Neuron (in vitro differentiated cells): ENCODE measurements around the gene MAN1A2.
"Not testable (repeated sequence)": the region's sequence is repeated elsewhere in the genome, so short reads cannot be mapped to it uniquely, and the experiment has no call there.

Experiments used
- H2AFZ ChIP-seq: one replicate; pipeline ENCODE4 v1.6.1; 2013; ENCODE audit warnings: low read depth, mild to moderate bottlenecking, inconsistent platforms, low read length, moderate library complexity
- H3K27me3 ChIP-seq: one replicate; pipeline ENCODE4 v1.6.1; 2013; ENCODE audit warnings: low read length; ENCODE audit not compliant: insufficient read depth
- H3K36me3 ChIP-seq: one replicate; pipeline ENCODE4 v1.6.1; 2013; ENCODE audit warnings: low read length; ENCODE audit not compliant: insufficient read depth
- H3K4me1 ChIP-seq: one replicate; pipeline ENCODE4 v1.6.1; 2013; ENCODE audit warnings: low read length; ENCODE audit not compliant: insufficient read depth
- H3K4me3 ChIP-seq: 2 replicates; pipeline ENCODE4 v1.5.1; 2013; ENCODE audit warnings: mild to moderate bottlenecking, low read length, moderate library complexity
- H3K9me3 ChIP-seq: one replicate; pipeline ENCODE4 v1.6.1; 2013; ENCODE audit warnings: low read length

MAN1A2 gene

DNA sequence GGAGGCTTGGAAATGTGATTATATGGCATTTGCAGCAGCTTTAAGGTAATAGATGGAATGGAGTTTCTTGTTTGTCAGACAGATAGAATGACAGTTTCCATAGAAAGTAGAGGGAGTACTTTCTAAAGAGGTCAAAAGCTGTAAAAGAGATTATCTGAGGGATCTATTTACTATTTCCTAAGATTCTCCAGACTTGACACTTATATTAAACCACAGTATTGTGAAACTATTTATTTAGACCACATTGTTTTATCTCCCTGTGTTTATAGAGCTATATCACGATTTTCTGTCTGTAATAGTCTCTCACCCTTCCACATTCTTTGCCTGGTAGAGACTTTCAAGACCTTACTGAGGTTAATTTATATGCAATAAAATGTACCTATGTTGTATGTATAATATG, 66.7 kb downstream of the MAN1A2 start:
- Histone ChIP-seq H3K36me3 (no peaks in the 10 kb centered on the region), H2AFZ (no peak overlapping the region)

DNA sequence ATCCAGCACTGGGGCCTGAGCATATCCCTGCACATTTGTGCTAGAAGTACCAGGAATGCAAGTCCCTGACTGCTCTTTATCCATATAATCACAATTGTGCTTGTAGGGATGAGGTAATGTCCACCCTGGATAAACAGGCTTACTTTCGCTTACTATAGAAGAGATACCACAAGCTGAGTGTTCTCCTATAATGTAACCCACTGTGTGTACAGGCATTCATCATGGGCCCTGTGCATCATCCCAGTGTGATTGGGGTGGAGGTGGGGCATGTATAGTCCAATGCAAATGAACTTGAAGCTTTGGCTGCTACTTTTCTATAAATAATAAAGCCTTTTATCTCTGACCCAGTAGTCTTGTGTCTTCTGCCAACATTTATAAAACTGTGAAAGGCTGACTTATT, 69.3 kb downstream of the MAN1A2 start:
- no peak overlapping the region for H3K4me3 ChIP-seq

More for the DNA sequence above, 66.7 kb downstream of the MAN1A2 start:
- Histone ChIP-seq H3K4me3 (no peak overlapping the region), H3K27me3 (no peaks in the 10 kb centered on the region), H3K4me1 (no peaks in the 10 kb centered on the region), H3K9me3 (no peaks in the 10 kb centered on the region)

DNA sequence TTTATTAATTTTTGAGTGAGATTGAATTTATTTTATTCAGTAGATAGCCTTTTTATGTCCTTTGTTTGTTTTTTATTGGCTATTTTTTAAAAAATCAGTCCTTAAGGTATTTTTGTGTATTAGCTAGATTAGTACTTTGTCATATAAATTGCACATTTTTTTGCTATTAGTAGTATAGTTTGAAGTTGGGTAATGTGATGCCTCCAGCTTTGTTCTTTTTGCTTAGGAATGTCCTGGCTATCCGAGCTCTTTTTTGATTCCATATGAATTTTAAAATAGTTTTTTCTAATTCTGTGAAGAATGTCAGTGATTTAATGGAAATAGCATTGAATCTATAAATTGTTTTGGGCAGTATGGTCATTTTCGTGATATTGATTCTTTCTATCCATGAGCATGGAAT, 80.4 kb downstream of the MAN1A2 start:
- H2AFZ ChIP-seq, result no peak overlapping the region

More for the DNA sequence above, 69.3 kb downstream of the MAN1A2 start:
- Histone ChIP-seq H2AFZ (no peak overlapping the region), H3K4me1 (no peaks in the 10 kb centered on the region), H3K27me3 (no peaks in the 10 kb centered on the region), H3K9me3 (no peaks in the 10 kb centered on the region), H3K36me3 (no peaks in the 10 kb centered on the region)

DNA sequence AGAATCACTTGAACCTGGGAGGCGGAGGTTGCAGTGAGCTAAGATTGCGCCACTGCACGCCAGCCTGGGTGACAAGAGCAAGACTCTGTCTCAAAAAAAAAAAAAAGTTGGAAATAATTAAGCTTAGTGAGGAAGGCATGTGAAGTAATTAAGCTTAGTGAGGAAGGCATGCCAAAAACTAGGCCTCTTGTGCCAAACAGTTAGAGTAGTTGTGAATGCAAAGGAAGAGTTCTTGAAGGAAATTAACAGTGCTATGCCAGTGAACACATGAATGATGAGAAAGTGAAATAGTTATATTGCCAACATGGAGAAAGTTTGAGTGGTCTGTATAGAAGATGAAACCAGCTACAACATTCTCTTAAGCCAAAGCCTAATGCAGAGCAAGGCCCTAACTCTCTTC, 85.0 kb downstream of the MAN1A2 start:
- no peaks in the 10 kb centered on the region for H3K36me3 ChIP-seq
- H2AFZ ChIP-seq, result no peak overlapping the region
- H3K27me3 ChIP-seq, result no peaks in the 10 kb centered on the region

More for the DNA sequence above, 80.4 kb downstream of the MAN1A2 start:
- H3K9me3 ChIP-seq, result peaks cover 6% of the 10 kb centered on the region
- H3K27me3 ChIP-seq, result no peaks in the 10 kb centered on the region
- H3K4me1 ChIP-seq, result no peaks in the 10 kb centered on the region
- no peaks in the 10 kb centered on the region for H3K36me3 ChIP-seq
- H3K4me3 ChIP-seq, result no peak overlapping the region

DNA sequence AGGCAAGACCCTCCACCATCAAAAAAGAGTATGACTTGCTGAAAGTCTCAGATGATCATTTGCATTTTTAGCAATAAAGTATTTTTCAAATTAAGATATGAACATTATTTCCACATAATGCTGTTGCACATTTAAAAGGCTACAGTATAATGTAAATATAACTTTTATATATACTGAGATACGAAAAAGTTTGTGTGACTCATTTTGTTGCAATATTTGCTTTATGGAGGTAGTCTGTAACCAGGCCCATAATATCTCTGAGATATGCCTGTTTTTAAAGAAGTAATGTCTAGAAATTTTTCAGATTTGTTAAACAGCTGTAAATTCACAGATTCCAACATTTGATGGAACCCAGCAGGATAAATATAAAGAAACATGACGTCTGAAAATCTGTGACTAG, 86.7 kb downstream of the MAN1A2 start:
- peaks cover 3% of the 10 kb centered on the region for H3K9me3 ChIP-seq
- H2AFZ ChIP-seq, result no peak overlapping the region
- H3K4me3 ChIP-seq, result no peak overlapping the region
- no peaks in the 10 kb centered on the region for H3K36me3 ChIP-seq
- no peaks in the 10 kb centered on the region for H3K27me3 ChIP-seq
- no peaks in the 10 kb centered on the region for H3K4me1 ChIP-seq

More for the DNA sequence above, 85.0 kb downstream of the MAN1A2 start:
- Histone ChIP-seq H3K4me1 (no peaks in the 10 kb centered on the region), H3K4me3 (no peak overlapping the region), H3K9me3 (peaks cover 3% of the 10 kb centered on the region)

DNA sequence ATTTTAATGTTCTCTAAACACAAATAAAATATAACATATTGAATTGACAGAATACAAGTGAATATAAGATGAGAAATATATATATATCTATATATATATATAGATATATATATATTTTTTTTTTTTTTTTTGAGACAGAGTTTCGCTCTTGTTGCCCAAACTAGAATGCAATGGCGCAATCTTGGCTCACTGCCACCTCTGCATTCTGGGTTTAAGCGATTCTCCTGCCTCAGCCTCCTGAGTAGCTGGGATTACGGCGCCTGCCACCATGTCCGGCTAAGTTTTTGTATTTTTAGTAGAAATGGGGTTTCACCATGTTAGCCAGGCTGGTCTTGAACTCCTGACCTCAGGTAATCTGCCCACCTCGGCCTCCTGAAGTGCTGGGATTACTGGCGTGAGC, 91.2 kb downstream of the MAN1A2 start:
- not testable (repeated sequence) for H3K9me3 ChIP-seq, H3K27me3 ChIP-seq, H2AFZ ChIP-seq, H3K4me1 ChIP-seq, H3K36me3 ChIP-seq, H3K4me3 ChIP-seq

DNA sequence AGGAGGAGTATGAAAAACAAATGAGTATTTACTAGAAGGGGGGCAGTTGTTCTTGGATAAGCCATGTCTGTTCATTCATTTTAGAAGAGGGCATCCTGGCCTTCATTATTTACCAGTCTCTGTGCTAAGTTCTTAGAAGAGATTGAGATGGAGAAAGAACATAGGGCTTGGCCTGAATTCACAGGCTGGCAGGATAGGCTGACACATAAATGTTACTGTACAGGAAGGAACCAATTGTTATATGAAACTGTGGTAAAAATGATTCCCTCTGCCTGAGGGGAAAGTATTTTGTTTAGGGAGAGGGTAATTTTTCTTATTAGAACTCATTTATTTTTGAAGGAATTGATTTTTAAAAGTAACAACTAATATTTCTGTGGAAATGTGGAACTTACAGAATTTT, 99.5 kb downstream of the MAN1A2 start:
- Histone ChIP-seq H3K4me3 (no peak overlapping the region), H2AFZ (no peak overlapping the region), H3K9me3 (peaks cover 3% of the 10 kb centered on the region), H3K36me3 (peaks cover 8% of the 10 kb centered on the region), H3K4me1 (no peaks in the 10 kb centered on the region), H3K27me3 (no peaks in the 10 kb centered on the region)

DNA sequence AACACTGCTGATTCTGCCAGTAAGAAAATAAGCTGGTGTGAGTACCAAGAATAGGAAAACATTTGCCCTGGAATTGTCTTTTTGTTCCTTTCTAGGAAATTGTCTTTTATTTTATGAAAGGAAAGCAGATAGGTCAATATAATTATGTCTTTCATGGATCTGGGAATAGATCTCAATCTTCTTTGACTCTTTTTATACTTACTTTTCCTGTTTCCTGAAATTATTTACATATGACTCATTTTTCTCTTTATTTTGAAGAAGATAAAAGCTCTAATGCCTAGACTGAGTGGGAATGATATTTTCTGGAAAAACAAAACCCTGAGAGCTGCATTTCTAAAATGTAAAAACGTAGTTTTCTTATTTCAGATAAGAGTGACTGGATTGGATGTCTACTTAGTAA, 100.1 kb downstream of the MAN1A2 start:
- Histone ChIP-seq H3K9me3 (peaks cover 3% of the 10 kb centered on the region), H3K36me3 (peaks cover 8% of the 10 kb centered on the region), H3K4me3 (no peak overlapping the region), H3K4me1 (no peaks in the 10 kb centered on the region), H2AFZ (no peak overlapping the region), H3K27me3 (no peaks in the 10 kb centered on the region)

DNA sequence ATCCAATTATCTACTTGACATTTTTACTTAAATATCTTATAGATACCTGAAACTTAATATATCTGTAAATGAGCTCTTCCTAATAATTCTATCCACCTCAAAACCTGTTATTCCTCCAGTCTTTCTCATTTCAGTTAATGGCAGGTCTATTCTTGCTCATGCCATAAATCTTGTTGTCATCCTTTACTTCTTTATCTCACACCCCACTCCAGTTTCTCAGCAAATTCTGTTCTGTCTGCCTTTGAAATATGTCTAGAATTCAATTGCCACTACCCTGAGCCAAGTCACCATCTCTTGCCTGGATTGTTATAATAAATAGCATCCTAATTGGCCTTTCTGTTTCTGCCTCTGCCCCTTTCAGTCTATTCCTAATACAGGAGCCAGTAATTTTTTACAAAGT, 105.8 kb downstream of the MAN1A2 start:
- no peak overlapping the region for H3K4me3 ChIP-seq
- peaks cover 5% of the 10 kb centered on the region for H3K9me3 ChIP-seq
- H2AFZ ChIP-seq, result no peak overlapping the region
- peaks cover 8% of the 10 kb centered on the region for H3K36me3 ChIP-seq
- H3K27me3 ChIP-seq, result no peaks in the 10 kb centered on the region
- no peaks in the 10 kb centered on the region for H3K4me1 ChIP-seq

DNA sequence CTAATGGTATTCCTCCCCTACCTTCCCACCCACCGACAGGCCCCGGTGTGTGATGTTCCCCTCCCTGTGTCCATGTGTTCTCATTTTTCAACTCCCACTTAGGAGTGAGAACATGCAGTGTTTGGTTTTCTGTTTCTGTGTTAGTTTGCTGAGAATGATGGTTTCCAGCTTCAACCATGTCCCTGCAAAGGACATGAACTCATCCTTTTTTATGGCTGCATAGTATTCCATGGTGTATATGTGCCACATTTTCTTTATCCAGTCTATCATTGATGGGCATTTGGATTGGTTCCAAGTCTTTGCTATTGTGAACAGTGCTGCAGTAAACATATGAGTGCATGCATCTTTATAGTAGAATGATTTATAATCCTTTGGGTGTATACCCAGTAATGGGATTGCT, 108.2 kb downstream of the MAN1A2 start:
- not testable (repeated sequence) for H3K36me3 ChIP-seq, H2AFZ ChIP-seq, H3K27me3 ChIP-seq, H3K9me3 ChIP-seq, H3K4me1 ChIP-seq, H3K4me3 ChIP-seq

DNA sequence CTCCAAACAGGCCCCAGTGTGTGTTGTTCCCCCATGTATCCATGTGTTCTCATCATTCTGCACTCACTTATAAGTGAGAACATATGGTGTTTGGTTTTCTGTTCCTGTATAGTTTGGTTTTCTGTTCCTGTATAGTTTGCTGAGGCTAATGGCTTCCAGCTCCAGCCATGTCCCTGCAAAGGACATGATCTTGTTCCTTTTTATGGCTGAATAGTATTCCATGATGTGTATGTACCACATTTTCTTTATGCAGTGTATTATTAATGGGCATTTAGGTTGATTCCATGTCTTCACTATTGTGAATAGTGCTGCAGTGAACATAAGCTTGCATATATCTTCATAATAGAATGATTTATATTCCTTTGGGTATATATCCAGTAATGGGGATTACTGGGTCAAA, 111.8 kb downstream of the MAN1A2 start:
- no peaks in the 10 kb centered on the region for H3K27me3 ChIP-seq
- H3K36me3 ChIP-seq, result peaks cover 2% of the 10 kb centered on the region
- H3K4me3 ChIP-seq, result no peak overlapping the region
- no peak overlapping the region for H2AFZ ChIP-seq
- peaks cover 5% of the 10 kb centered on the region for H3K9me3 ChIP-seq
- no peaks in the 10 kb centered on the region for H3K4me1 ChIP-seq

DNA sequence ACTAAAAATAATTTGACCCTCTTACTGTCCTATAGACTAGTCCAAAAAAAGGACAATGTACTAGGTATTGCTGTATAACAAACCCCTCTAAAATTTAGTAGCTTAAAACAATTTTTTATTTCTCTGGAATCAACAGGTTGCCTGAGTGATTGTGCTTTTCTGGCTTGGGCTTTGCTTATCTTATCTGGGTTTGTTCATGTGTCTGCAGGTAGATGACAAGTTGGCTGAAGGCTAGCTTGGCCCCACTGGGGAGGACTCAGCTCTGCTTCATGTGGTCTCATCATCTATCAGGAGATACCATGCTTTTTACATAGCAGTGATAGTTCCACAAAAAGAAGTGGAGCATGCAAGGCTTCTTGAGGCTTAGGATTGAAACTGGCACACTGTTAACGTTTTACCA, 114.2 kb downstream of the MAN1A2 start:
- H3K4me1 ChIP-seq, result no peaks in the 10 kb centered on the region
- H3K9me3 ChIP-seq, result peaks cover 4% of the 10 kb centered on the region
- H3K4me3 ChIP-seq, result no peak overlapping the region
- no peak overlapping the region for H2AFZ ChIP-seq
- H3K36me3 ChIP-seq, result peaks cover 2% of the 10 kb centered on the region
- H3K27me3 ChIP-seq, result no peaks in the 10 kb centered on the region

DNA sequence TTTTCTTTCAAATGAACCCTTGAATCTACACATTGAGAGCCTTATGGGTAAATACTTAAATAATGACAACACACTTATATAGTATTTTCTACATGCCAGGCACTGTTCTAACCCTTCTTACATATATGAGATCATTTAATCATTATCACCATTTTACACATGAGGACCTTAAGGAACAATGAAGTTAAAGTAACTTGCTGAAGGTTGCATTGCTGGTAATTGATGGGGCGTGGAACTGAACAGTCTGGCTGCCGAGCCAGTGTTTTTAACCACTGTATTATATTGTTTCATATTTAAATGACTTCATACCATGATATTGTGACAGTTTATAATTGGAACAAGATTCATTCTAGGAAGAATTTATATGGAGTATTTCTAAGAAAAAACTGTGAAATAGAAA, 126.7 kb downstream of the MAN1A2 start:
- Histone ChIP-seq H3K36me3 (no peaks in the 10 kb centered on the region), H3K4me3 (no peak overlapping the region), H3K27me3 (no peaks in the 10 kb centered on the region), H3K4me1 (no peaks in the 10 kb centered on the region), H2AFZ (no peak overlapping the region), H3K9me3 (no peaks in the 10 kb centered on the region)

DNA sequence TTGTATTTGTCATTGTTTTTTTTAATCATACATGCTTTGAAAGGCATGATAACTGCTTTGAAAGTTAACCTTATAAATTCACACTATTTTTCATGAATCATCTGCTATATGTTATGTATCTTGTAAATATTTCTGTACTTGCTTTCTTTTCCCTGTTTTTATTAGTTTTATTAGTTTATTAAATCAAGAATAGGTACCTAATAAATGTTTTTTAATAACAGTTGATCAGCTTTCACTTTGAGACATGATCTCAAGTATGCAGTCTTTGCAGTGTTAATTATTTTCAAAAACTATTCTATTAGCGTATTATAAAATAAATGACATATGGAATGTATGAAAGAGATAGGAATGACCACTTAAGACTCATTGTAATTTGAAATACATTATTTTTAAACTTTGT, 127.8 kb downstream of the MAN1A2 start:
- Histone ChIP-seq H3K9me3 (no peaks in the 10 kb centered on the region), H3K27me3 (no peaks in the 10 kb centered on the region), H3K4me1 (no peaks in the 10 kb centered on the region), H2AFZ (no peak overlapping the region), H3K4me3 (no peak overlapping the region), H3K36me3 (peaks cover 3% of the 10 kb centered on the region)
